Thoracic aorta (tissue), 2 donors: ENCODE results near the gene PIP4K2B. TPM values are rescaled to one million over a fixed set of nuclear protein-coding genes. Genes with fewer than 3 reads are reported as not detected.

Source experiments
- ATAC-seq: fragments of 150-250 bp; one replicate; pipeline ENCODE4 v1.8.0; 2017; ENCODE audit warnings: low read depth; ENCODE audit not compliant: insufficient number of reproducible peaks, low FRiP score
- DNase-seq: peaks from one replicate; pipeline ENCODE4 v3.0.0-alpha.2; 2020; ENCODE audit warnings: low spot score
- H3K27ac ChIP-seq, 2 donors: fragments of 200-600 bp; sonication (generic); 1 replicate in 1 of 2; 2 replicates in 1 of 2; pipeline ENCODE4 v1.5.1; 2016; ENCODE audit warnings: mild to moderate bottlenecking in 2 of 2, moderate library complexity in 2 of 2
- H3K27me3 ChIP-seq: fragments of 200-600 bp; sonication (generic); replicated peaks from 2 replicates; pipeline ENCODE4 v1.6.0; 2016; ENCODE audit warnings: mild to moderate bottlenecking; ENCODE audit not compliant: insufficient read depth
- H3K36me3 ChIP-seq: fragments of 200-600 bp; sonication (generic); one replicate; pipeline ENCODE4 v1.5.1; 2016
- H3K4me1 ChIP-seq, 2 donors: fragments of 200-600 bp; sonication (generic); 1 replicate in 1 of 2; 2 replicates in 1 of 2; pipeline versions ENCODE4 v1.5.1 to v1.6.0; 2016; ENCODE audit warnings: low read depth in 2 of 2, mild to moderate bottlenecking in 1 of 2; ENCODE audit not compliant: control insufficient read depth in 1 of 2
- H3K4me3 ChIP-seq: fragments of 200-600 bp; sonication (generic); 2 replicates; pipeline ENCODE4 v1.5.1; 2016; ENCODE audit warnings: mild to moderate bottlenecking
- H3K9me3 ChIP-seq: fragments of 200-600 bp; sonication (generic); 2 replicates; pipeline ENCODE4 v1.5.1; 2016
- total RNA-seq, 2 donors: library from RNA; depleted of rRNA; stranded (reverse); fragments of >200 nt; gene quantifications; one replicate each; pipeline versions ENCODE4 v1.1.0 to v1.2.3, GENCODE V29; 2016
- TF ChIP-seq, protein P1 (sequence below): fragments of 200-600 bp; sonication (generic); IDR thresholded peaks from one replicate; pipeline ENCODE4 v1.5.1; 2019; ENCODE audit warnings: antibody characterized with exemption

The PIP4K2B gene
- total RNA-seq, 2 donors from 2014 or later, result 56.9 to 82.0 TPM

- H3K27me3 ChIP-seq, result no peaks in the 10 kb centered on the region
- DNase-seq, result no peak
- H3K36me3 ChIP-seq, result peaks cover 40% of the 10 kb centered on the region
- TF ChIP-seq, protein P1, sequence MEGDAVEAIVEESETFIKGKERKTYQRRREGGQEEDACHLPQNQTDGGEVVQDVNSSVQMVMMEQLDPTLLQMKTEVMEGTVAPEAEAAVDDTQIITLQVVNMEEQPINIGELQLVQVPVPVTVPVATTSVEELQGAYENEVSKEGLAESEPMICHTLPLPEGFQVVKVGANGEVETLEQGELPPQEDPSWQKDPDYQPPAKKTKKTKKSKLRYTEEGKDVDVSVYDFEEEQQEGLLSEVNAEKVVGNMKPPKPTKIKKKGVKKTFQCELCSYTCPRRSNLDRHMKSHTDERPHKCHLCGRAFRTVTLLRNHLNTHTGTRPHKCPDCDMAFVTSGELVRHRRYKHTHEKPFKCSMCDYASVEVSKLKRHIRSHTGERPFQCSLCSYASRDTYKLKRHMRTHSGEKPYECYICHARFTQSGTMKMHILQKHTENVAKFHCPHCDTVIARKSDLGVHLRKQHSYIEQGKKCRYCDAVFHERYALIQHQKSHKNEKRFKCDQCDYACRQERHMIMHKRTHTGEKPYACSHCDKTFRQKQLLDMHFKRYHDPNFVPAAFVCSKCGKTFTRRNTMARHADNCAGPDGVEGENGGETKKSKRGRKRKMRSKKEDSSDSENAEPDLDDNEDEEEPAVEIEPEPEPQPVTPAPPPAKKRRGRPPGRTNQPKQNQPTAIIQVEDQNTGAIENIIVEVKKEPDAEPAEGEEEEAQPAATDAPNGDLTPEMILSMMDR, result no peak
- H3K4me1 ChIP-seq, result peaks cover 6 to 11% of the 10 kb centered on the region in 2 donors
- H3K9me3 ChIP-seq, result no peaks in the 10 kb centered on the region
- H3K4me3 ChIP-seq, result no peak overlapping the region
- no peak overlapping the region for H3K27ac ChIP-seq
- ATAC-seq, result no peak
Measured at GRCh38 chr17:38725066-38725465, 74.3 kb downstream of the PIP4K2B start.

- Histone ChIP-seq H3K4me1 (peaks cover 5 to 8% of the 10 kb centered on the region in 2 donors), H3K4me3 (no peak overlapping the region), H3K9me3 (no peaks in the 10 kb centered on the region), H3K27ac (no peak overlapping the region), H3K36me3 (peaks cover 40% of the 10 kb centered on the region), H3K27me3 (no peaks in the 10 kb centered on the region)
- TF ChIP-seq, protein P1, result no peak
- ATAC-seq (no peak), DNase-seq (no peak)
Measured at GRCh38 chr17:38724337-38724988, 74.9 kb downstream of the PIP4K2B start.

DNA sequence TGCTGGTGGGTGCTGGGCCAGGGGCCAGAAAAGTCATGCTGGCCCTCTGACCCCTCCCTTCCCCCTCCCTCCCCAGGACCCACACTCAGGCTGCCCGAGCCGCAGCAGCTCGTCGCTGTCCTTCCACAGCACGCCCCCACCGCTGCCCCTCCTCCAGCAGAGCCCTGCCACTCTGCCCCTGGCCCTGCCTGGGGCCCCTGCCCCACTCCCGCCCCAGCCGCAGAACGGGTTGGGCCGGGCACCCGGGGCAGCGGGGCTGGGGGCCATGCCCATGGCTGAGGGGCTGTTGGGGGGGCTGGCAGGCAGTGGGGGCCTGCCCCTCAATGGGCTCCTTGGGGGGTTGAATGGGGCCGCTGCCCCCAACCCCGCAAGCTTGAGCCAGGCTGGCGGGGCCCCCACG is 77.6 kb downstream of the PIP4K2B start:
- peaks cover 57% of the 10 kb centered on the region for H3K36me3 ChIP-seq
- H3K4me1 ChIP-seq, result peaks cover 2 to 4% of the 10 kb centered on the region in 2 donors
- ATAC-seq, result no peak

DNA sequence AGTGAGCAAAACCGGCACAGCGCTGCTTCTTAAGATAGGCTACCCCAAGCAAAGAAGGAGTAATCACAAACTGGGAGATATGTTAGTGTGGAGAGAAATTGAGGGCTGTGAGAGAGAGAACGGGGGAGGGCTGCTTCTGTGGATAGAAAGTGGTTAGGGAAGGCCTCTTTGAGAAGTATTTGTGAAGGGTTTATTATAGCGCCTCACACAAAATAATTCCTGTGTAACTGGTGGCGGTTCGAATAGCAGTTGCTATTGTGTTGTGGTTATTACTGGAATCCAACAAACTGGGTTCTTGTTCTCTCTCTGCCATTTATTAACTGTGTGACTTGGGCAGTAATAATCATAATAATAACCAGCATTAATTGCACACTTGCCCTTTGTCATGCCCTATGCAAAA is 78.4 kb downstream of the PIP4K2B start:
- Histone ChIP-seq H3K27me3 (no peaks in the 10 kb centered on the region), H3K4me1 (peaks cover 2 to 4% of the 10 kb centered on the region in 2 donors), H3K36me3 (peaks cover 66% of the 10 kb centered on the region), H3K27ac (no peak overlapping the region), H3K9me3 (no peaks in the 10 kb centered on the region), H3K4me3 (no peak overlapping the region)
- ATAC-seq (no peak), DNase-seq (no peak)
- TF ChIP-seq, protein P1, result no peak

More for the DNA sequence above, 77.6 kb downstream of the PIP4K2B start:
- Histone ChIP-seq H3K9me3 (no peaks in the 10 kb centered on the region), H3K27ac (no peak overlapping the region), H3K4me3 (no peak overlapping the region), H3K27me3 (no peaks in the 10 kb centered on the region)
- TF ChIP-seq, protein P1, result no peak
- no peak for DNase-seq

DNA sequence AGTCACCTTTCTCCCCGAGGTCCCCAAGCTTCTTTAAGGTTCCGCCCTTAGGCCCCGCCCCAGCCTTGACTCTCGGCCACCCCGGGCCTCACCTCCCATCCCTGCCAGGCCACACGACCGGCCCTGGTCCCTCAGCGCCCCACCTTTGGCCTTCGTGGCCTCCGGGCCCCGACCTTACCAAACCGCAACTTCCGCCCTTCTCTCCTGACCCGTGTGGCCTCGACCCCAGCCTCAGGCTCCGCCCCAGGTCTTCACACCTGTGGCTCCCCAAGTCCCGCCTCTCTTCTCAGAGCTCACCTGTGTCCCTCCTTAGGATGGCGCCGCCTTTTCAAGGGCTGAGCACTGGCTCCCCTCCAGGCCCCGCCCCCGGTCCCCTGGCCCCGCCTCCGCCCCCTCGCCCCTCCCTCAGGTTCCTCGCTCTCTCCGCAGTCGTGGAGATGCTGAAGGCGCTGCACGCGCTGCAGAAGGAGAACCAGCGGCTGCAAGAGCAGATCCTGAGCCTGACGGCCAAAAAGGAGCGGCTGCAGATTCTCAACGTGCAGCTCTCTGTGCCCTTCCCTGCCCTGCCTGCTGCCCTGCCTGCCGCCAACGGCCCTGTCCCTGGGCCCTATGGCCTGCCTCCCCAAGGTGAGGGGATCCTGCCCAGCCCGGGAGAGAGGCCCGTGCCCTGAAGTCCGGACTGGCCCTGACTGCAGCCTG is 79.3 kb downstream of the PIP4K2B start:
- Histone ChIP-seq H3K27ac (no peak overlapping the region), H3K4me3 (no peak overlapping the region), H3K9me3 (no peaks in the 10 kb centered on the region), H3K27me3 (no peaks in the 10 kb centered on the region), H3K4me1 (peaks cover 2 to 4% of the 10 kb centered on the region in 2 donors), H3K36me3 (peaks cover 69% of the 10 kb centered on the region)
- TF ChIP-seq, protein P1, result no peak
- no peak for DNase-seq
- ATAC-seq, result no peak
